Progenitor cell of endocrine pancreas (in vitro differentiated cells): ENCODE results near the gene TBC1D19. TPM values are rescaled to one million over a fixed set of nuclear protein-coding genes. Genes with fewer than 3 reads are reported as not detected.

Source experiments
- DNase-seq: peaks from one replicate; pipeline ENCODE4 v3.0.0; 2021; ENCODE audit warnings: low spot score; ENCODE audit not compliant: unreplicated experiment
- H3K27ac Mint-ChIP-seq: 2 replicates; pipeline ENCODE4 v1.8.0; 2021; ENCODE audit warnings: mild to moderate bottlenecking, moderate library complexity, mixed read lengths
- H3K27me3 Mint-ChIP-seq: 2 replicates; pipeline ENCODE4 v1.8.0; 2021; ENCODE audit warnings: mixed read lengths
- H3K36me3 Mint-ChIP-seq: 2 replicates; pipeline ENCODE4 v1.8.0; 2022; ENCODE audit warnings: mixed read lengths; ENCODE audit not compliant: insufficient read depth
- H3K4me1 Mint-ChIP-seq: 2 replicates; pipeline ENCODE4 v1.8.0; 2021; ENCODE audit warnings: low read depth, mixed read lengths
- H3K4me3 Mint-ChIP-seq: 2 replicates; pipeline ENCODE4 v1.8.0; 2021; ENCODE audit warnings: low read depth, mild to moderate bottlenecking, moderate library complexity, mixed read lengths
- H3K9me3 Mint-ChIP-seq: 2 replicates; pipeline ENCODE4 v1.8.0; 2021; ENCODE audit warnings: low read depth, mixed read lengths
- total RNA-seq: library from RNA; stranded (reverse); gene quantifications from 2 replicates; pipeline ENCODE4 v1.2.1, GENCODE V29; 2021
- TF ChIP-seq, protein P1 (sequence below): fragments of 200-600 bp; sonication (generic); IDR thresholded peaks from one replicate; pipeline ENCODE4 v1.5.0; 2021; ENCODE audit warnings: antibody characterized with exemption, mild to moderate bottlenecking; ENCODE audit not compliant: unreplicated experiment

Gene TBC1D19
- total RNA-seq, 1 donor from 2014 or later: 28.8 TPM

- Mint-ChIP-seq H3K27ac (no peak overlapping the region), H3K4me1 (no peaks in the 10 kb centered on the region), H3K27me3 (no peaks in the 10 kb centered on the region), H3K4me3 (no peak overlapping the region), H3K9me3 (no peaks in the 10 kb centered on the region), H3K36me3 (peaks cover 12% of the 10 kb centered on the region)
- TF ChIP-seq, protein P1, sequence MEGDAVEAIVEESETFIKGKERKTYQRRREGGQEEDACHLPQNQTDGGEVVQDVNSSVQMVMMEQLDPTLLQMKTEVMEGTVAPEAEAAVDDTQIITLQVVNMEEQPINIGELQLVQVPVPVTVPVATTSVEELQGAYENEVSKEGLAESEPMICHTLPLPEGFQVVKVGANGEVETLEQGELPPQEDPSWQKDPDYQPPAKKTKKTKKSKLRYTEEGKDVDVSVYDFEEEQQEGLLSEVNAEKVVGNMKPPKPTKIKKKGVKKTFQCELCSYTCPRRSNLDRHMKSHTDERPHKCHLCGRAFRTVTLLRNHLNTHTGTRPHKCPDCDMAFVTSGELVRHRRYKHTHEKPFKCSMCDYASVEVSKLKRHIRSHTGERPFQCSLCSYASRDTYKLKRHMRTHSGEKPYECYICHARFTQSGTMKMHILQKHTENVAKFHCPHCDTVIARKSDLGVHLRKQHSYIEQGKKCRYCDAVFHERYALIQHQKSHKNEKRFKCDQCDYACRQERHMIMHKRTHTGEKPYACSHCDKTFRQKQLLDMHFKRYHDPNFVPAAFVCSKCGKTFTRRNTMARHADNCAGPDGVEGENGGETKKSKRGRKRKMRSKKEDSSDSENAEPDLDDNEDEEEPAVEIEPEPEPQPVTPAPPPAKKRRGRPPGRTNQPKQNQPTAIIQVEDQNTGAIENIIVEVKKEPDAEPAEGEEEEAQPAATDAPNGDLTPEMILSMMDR: no peak
- DNase-seq: no peak
These were observed 198.4 kb downstream of the TBC1D19 start for GRCh38 chr4:26782168-26782829.

GRCh38 chr4:26782830-26783202 is 198.9 kb downstream of the TBC1D19 start:
- peaks cover 1% of the 10 kb centered on the region for H3K4me1 Mint-ChIP-seq
- H3K9me3 Mint-ChIP-seq: no peaks in the 10 kb centered on the region
- no peaks in the 10 kb centered on the region for H3K27me3 Mint-ChIP-seq
- DNase-seq: no peak
- H3K36me3 Mint-ChIP-seq: peaks cover 12% of the 10 kb centered on the region
- H3K4me3 Mint-ChIP-seq: no peak overlapping the region
- no peak overlapping the region for H3K27ac Mint-ChIP-seq
- TF ChIP-seq, protein P1: no peak

DNA sequence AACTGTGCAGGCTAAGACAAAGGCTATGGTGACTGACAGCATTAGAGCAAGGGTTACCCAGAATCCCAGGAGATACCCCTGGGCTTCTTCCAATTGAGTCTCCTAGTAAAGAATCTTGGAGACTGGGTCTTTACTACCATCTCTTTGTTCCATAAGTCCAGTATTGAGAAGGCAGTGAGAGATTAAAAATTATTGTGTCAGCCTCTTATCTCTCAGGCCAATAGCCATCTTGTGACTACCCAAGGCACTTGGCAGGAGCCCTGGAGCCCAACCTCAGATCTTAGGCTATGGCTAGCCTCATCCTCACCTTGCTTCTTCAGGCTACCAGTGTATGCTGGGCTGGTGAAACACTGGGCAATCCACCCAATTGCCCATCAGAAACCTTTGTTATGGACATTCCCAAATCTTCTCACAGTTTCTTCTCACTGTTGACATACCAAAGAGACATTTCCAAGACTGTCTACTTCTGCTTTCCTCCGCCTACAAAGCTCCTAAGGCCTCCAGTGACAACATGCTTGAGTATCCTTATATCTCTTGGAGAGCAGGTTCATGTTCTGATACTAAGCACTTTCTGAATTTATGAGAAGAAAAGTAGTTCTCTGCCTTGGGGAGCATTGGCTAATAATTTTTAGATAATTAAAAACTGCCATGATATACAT is 200.5 kb downstream of the TBC1D19 start:
- peaks cover under 1% of the 10 kb centered on the region for H3K9me3 Mint-ChIP-seq
- peaks cover 10% of the 10 kb centered on the region for H3K36me3 Mint-ChIP-seq
- H3K27me3 Mint-ChIP-seq: no peaks in the 10 kb centered on the region
- no peak for DNase-seq
- TF ChIP-seq, protein P1: no peak
- H3K4me3 Mint-ChIP-seq: no peak overlapping the region
- H3K4me1 Mint-ChIP-seq: peaks cover 3% of the 10 kb centered on the region
- H3K27ac Mint-ChIP-seq: no peak overlapping the region

GRCh38 chr4:26785312-26785711 is 201.4 kb downstream of the TBC1D19 start:
- TF ChIP-seq, protein P1: no peak

DNA sequence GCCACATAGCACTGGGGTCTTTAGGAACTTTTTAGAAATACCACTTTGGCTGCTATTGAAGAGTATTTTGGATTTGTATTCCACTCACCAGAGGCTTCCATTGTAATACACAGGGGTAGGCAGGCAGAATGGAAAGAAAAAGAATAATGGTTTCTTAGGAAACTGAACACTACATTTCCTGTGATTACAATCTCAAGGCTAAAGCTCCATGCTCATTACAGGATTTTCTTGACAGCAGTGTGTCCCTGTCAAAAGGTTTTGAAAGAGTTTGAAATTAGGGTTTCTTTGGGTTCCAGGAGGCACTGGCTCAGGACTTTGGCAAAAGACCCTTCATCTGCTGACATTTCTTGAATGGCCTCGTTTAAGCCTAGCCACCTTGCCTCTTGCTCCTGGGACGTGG is 201.9 kb downstream of the TBC1D19 start:
- TF ChIP-seq, protein P1: no peak
- Mint-ChIP-seq H3K9me3 (peaks cover 4% of the 10 kb centered on the region), H3K4me1 (peaks cover 3% of the 10 kb centered on the region), H3K4me3 (no peak overlapping the region), H3K36me3 (peaks cover 10% of the 10 kb centered on the region), H3K27me3 (no peaks in the 10 kb centered on the region), H3K27ac (peak overlapping the region; percentile 49)
- no peak for DNase-seq

More at GRCh38 chr4:26785312-26785711, 201.4 kb downstream of the TBC1D19 start:
- peaks cover 4% of the 10 kb centered on the region for H3K9me3 Mint-ChIP-seq
- peaks cover 3% of the 10 kb centered on the region for H3K4me1 Mint-ChIP-seq
- H3K27me3 Mint-ChIP-seq: no peaks in the 10 kb centered on the region
- no peak overlapping the region for H3K4me3 Mint-ChIP-seq
- no peak for DNase-seq
- no peak overlapping the region for H3K27ac Mint-ChIP-seq
- H3K36me3 Mint-ChIP-seq: peaks cover 10% of the 10 kb centered on the region
